HG03175 (cell line): ENCODE measurements around the gene GMPR.

Source experiments
- ATAC-seq: cut with Tn5 transposase; IDR thresholded peaks from one replicate; pipeline ENCODE4 v1.9.1; 2021; ENCODE audit warnings: mild to moderate bottlenecking, moderate library complexity; ENCODE audit not compliant: unreplicated experiment

Gene GMPR

DNA sequence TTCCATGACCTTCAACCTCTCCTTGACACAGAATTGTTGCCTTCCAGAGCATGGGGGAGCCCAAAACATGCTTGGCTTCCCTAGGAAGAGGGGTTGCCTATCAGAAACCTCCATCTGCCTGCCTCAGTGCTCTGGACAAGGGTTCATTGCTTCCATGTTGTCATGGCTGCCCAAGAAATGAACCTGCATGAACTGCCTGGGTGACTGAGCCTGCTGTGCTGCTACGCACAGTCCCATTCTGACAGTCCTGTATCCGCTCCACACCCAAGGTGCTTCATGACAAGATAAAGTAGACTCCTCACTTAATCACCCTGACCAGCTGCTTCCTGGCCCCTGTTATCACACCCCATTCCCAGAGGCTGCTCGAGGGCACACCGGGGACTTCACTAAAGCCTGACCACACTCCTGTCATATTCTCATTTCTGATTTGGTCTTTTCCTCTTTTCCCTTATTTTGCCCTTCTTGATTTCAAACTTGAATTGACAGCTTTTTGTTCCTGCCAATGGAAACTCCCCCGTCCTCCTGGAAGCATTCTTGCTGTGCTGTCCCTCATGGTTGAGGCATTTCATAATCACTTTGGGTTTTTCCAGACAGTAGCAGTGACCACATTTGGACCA, 31.9 kb downstream of the GMPR start:
- no peak for ATAC-seq

DNA sequence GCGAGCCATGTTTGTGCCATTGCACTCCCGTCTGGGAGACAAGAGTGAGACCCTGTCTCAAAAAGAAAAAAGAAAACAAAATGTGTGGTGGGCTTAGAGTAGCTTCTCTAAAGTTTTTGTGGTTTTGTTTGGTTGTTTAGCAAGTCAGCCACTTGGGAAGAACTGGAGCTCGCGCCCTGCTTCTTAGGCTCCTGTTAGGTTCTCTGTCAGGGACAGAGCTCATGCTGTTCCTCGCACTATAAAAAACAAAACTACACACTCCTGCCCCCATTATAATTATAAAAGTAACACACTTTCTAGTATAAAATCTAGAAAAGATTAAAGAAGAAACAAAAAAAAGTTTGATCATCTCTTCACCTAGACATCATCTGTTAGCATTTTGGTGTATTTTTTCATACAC, 33.0 kb downstream of the GMPR start:
- ATAC-seq: no peak

DNA sequence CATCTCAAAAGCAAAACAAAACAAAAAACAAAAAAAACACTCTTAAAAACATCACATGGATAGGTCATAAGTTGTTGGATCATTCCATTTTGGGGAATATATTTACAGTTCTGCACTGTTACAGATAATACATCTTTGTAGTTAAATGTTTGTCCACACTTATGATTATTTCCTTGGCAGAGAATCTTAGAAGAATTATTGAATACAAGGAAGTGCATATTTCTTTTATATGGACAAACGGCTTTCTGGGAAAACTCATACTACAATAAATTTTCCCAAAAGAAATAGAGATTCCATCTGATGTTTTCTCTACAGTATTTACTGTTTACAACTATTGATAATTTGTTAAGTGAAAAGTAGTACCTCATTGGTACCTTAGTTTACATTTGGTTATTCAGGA, 33.8 kb downstream of the GMPR start:
- no peak for ATAC-seq

DNA sequence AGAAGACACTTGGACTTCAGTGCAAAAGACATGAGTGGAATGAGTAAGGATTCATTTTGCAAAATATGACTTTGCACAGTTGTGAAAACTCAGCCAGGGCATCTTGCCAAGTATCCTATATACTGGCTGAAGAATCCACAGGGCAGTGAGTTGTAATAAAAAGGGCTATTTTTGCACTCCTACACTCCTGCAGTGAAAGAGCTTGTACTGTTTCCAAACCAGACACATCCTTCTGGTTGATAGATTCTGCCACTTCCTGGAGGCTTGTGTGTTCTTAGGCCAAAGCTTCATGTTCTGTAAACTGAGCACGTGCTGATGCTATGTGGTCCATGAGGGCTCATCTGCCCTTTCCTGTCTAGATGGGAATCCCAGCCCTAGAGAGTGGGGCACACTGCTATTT, 34.9 kb downstream of the GMPR start:
- no peak for ATAC-seq

DNA sequence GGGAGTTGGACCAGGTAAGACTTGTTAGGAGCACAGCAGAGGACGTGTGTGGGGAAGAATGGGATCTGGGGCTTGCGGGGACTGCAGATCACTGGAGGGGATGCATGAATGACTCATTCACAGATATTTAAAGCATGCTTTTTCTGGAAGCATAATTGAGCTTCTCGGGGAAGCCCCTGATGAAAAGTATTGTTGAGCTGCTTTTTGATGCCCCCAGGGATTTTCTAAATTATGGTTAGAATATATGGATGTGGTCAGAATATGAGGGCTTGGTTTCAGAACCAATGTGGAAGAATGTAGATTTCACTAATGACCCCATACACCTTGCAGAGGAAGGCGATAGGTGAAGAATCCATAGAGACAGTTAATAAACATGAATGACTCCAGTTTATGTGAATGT, 36.1 kb downstream of the GMPR start:
- no peak for ATAC-seq

DNA sequence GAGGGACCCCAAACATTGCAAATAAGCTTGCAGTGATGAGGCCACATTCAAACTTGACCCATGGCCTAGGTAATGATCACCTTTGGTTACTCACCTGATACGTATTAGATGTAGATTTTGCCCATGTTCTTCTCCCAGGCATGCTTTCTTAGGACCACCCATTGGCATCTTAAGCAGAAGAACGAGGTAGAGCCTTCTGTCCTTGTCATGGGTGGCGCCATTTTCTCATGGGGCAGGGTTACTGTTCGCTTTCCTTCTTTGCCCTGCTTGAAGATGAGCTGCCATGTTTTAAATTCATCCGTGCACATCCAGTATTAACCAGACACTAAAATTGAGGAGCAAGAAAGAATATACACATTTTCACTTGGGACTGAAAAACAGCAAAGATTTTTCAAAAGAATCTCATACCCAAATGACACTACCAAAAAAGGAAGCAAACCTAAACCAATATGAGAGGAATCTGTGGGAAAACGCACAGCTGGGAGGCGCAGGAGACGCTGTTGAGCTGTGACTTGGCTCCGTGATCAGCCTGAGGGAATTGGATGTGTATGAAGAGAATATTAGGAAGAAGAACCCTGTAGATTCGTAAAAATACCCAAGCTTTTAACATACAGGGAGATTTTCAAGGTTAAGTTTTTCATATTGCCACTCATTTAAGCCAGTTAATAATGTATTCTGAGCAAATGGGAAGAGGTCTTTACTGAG, 36.6 kb downstream of the GMPR start:
- no peak for ATAC-seq

DNA sequence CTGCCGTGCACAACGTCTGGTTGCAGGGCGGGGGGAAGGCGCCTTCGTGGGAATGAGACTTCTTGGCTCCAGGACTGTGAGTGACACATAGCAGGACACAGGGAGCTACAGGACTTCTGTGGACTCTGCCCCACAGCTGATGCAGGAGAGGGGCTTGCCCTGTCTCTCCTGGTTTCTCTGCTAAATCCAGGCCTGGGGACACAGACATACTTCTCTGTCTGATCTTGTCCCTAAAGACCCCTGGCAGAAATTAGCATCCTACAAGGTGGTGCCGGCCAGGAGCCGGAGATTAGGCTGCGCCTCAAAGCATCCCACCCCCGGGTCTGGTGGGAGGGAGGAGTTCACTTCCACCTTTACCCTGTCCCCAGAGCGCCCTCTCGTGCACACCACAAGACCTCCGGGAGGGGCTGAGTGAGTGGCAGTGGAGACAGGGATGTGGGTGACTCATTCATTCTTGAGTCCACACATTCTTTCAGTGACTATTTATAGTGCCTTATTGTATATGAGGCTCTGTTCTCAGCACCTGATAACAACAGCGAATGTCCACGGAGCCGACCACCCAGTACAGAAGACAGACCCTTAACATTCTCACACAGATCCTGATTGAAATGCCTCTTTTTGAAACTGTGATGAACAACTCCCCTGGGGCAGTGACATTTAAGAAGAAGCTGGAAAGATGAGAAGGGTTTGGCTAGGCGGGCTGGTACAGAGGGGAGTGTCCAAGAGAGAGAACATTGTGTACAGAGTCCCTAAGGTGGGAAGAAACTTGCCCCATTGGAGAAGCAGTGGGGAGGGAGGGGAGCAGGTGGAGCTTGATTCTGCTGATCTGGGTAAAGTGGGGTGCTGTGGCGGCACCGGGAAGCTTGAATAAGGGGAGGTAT, 39.0 kb downstream of the GMPR start:
- no peak for ATAC-seq

DNA sequence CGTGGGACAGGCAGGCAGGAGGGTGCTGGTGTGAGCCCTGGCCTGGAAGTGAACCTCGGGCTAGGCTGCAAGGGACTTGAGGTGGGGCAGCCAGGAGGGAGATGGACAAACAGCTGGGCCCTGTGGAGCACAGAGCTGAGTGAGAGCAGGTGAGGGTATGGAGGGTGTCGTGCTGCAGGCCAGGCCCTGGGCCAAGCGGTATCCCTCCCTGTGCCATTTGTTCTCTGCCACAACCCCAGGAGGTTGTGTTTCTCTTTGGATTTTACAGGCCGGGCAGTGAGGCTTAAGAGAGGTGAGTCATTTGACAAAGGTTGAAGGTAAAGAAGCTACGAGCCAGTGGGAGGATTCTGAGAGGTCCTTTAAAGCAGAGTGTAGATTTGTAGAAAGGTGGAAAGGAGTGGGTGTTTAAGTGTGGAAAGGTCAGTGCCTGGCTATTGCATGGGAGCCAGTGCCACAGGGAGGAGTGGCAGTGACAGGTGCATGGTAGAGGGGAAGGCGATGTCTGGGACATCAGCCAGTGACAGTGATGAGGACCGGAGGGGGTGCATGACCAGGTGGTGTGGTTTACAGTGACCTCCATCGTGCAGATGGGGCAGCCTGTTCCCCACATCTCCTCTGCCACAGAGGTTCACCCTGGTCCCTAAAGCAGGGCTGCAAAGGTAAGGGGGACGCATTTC, 39.8 kb downstream of the GMPR start:
- no peak for ATAC-seq

DNA sequence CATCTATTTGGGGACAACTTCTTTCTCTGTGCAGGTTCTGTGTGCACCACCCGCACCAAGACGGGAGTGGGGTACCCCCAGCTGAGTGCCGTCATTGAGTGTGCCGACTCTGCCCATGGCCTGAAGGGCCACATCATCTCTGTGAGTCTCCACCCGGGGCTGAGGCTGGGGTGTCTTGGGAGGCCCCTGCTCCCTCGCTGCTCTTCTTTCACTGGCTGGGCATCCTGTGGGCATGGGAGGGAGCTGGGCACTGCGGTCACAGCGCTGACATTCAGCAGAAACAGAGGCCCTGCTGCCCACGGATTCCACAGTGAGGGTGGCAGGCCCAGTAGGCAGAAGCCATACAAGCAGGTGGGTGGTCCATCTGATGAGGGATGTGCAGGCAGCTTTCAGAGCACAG, 40.4 kb downstream of the GMPR start:
- ATAC-seq: no peak

DNA sequence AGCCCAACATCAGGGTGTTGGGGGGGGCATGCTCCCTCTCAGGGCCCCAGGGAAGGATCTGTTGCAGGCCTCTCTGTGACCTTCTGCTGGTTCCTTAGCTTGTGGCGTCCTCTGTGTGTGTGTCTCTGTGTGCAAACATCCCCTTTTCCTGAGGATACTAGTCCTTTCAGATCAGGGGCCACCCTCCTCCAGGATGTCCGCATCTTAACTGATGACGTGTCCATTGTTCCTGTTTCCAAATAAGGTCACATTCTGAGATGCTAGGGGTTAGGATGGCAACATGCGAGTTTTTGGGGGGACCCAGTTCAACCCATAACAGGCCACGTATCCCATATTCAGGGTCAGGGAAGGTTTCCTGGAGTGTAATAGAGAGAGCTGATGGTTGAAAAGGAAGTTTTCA, 40.9 kb downstream of the GMPR start:
- no peak for ATAC-seq

DNA sequence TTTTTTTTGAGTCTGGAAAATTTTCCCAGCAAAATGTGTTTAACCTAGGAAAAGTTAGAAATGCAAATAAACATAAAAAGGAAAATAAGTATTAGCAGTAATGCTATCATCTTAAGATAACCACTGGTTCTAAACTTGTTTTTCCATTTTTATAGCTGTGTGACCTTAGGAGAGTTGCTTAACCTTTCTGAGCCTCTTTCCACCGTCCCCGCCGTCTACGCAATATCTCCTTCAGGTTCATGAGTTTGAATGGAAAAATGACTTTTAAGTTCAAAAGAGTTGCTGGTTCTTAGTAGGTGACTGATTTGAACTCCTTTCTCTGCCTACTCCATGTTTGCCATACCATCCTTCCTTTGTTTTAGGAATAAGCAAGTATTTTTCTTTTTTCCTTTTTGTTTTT, 44.0 kb downstream of the GMPR start:
- ATAC-seq: no peak

DNA sequence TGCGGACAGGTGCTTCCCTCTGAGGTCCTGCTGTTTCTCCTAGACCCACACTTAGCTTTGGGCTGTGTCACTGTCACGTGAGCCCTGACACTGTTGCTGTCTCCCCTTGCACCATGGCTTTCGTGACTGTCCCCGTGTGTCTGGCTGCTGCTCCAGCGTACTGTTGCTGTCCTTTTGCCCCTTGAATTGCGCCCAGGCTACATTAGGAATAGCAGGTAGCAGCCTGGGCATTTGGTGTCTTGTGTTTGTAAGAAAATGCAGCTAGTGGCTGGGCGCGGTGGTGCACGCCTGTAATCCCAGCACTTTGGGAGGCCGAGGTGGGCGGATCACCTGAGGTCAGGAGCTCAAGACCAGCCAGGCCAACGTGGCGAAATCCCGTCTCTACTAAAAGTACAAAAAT, 46.1 kb downstream of the GMPR start:
- ATAC-seq: no peak

DNA sequence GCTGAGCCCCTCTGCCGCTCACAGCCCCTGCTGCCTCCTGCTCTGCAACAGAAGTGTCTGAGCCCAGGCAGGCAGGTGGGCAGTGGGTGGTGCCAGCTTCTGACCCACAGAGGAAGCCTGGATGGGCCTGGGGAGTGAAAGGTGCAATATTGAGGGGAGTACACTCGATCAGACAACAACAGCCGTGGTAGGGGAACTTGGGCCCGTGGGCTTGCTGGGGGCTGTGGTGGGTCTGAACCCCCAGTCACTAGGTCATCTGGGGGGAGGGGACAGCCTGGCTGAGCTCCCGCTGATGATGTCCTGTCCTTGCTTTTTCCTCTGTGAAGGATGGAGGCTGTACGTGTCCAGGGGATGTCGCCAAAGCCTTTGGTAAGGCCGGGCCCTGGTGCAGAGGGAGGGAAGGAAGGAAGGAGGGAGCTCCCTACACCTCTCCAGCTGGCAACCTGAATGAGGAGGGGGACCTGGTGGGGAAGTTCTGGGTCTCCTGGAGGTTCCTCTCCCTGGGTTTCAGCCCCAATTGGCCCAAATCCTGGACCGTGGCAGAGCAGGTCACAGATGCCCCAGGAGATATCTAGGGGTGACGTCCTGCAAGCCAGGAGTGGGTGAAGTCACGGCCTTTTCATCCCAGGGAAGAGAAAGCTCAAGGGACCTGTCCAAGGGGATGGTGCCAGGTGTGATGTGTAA, 47.2 kb downstream of the GMPR start:
- no peak for ATAC-seq

DNA sequence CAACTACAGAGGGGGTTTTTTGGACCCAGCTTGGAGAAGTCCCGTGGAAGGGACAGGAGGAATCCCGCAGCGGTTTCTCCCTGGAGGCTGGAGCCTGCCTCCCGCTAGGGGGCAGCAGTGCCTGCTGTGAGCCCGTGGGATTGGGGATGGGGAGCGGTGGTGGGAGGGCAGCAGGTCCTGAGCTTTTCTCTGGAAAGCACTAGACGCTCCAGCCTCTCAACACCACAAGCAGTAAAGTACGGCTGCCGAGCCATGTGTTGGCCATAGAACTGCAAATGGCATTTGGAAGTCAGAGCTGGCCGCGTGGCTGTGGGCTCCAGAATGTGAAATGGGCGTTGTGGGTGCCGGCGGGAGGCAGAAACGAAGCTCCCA, 47.8 kb downstream of the GMPR start:
- ATAC-seq: no peak

DNA sequence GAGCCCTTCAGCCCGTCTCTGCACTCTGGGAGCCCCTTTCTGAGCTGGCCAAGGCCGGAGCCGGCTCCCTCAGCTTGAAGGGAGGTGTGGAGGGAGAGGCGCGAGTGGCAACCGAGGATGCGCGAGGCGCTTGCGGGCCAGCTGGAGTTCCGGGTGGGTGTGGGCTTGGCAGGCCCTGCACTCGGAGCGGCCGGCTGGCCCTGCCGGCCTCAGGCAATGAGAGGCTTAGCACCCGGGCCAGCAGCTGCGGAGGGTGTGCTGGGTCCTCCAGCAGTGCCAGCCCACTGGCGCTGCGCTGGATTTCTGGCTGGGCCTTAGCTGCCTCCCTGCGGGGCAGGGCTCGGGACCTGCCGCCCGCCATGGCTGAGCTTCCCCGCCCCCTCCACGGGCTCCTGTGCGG, 49.8 kb downstream of the GMPR start:
- no peak for ATAC-seq

DNA sequence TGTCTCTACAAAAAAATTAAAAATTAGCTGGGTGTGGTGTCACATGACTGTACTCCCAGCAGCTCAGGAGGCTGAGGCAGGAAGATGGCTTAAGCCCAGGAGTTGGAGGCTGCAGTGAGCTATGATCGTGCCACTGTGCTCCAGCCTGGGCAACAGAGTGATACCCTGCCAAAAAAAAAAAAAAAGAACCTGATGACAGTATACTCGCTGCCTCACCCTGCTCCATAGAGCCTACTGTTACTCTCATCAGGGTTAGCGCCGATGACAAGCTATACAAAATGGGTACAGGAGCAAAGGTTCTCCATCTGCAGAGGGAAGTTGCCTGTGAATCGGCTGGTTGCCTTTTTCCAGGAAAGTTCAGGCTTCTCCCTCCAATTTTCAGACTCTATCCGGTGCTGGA, 53.4 kb downstream of the GMPR start:
- ATAC-seq: no peak

DNA sequence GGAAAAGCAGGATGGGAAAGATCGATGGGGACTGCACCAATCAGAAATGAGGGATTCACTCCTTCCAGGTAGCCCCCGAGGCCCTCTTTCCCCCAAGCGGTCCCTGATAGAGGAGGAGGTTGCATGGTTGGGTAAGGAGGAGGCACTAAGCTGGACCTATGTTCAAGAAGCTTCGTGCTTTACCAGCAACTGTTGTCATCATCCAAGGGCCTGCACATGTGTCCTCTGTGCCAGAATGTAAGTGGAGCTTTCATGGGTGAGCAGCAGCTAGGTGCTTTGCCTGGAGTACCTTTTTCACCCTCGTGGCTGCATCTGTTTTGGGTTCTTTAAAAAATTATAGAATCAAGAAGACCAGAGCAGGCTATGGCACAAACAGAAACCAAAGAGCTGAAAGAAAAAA, 54.0 kb downstream of the GMPR start:
- ATAC-seq: no peak

DNA sequence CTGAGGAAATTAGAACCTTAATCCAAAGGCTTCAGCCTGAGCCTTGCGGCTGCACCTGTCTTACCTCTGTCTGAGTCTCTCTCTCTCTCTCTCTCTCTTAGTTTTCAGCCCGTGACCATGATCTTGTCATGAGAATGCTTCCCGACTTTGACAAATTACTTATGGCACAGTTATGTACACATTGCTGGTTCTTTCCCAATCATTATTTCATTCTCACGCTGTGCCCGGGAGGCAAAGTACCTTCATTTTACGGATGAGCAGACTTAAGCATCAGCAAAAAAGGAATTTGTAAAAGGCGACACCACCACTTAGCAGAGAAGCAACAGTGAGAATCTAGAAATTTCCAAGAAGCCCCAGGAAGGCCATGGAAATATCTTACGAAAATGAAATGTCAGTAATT, 54.6 kb downstream of the GMPR start:
- no peak for ATAC-seq

DNA sequence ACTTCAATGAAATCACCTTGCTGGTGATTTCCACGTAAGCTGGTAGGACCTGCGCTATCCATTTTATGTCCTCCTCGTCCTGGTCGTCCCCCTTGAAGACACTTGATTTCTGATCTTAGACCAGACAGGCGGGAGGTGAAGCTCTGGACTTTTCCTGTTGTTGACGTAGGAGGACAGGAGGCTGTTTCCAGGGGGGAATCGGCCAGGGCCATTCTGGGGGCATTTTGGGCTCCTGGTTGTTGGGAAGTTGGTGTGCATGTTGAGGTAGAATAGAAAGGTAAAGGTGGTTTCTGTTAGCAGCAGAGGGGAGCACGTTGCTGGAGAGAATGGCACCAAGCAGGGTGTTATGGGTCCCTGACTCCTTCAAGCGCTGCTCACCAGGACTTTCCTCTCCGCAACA, 56.0 kb downstream of the GMPR start:
- ATAC-seq: no peak

DNA sequence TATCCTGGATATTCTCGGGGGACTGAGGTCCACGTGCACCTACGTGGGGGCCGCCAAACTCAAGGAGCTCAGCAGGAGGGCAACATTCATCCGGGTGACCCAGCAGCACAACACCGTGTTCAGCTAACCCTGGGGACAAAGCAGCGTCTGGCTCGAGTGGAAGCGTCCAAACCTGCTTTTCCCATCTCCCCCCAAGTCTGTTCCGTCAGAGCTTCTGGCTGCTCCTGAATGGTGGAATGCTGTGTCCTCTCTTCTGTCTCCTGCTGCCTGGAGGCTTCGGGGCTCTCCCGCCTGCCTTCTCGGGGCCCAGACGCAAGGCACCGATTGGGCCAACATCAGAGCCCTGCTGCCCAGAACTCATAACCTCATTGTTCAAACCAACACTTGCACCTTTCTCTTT, 56.7 kb downstream of the GMPR start:
- ATAC-seq: no peak

DNA sequence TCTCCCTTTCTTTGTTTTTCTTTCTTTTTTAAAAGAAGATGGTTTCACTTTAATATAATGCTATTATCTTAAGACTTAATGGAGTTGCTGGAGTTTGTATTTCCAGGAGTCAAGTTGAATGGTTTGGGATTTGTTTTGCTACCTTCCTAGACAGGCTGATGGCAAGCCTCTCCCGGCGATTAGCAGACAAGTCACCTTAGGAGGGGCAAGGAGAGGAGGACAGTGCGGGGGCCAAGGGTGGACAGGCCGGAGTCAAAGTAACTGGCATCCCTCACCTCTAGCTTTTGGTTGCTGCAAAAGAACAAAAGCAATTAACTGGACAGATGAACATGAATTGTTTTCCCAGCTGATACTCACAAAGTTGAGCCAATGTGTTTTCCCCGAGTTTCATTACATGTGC, 57.1 kb downstream of the GMPR start:
- no peak for ATAC-seq
